NCI-H1105 treated with DMSO at 0.1 percent for 48 hours (cell line): ENCODE data around the gene UBAC2.
"Not testable (repeated sequence)": the region's sequence is repeated elsewhere in the genome, so short reads cannot be mapped to it uniquely, and the experiment has no call there.

Source experiments
- DNase-seq: peaks from one replicate; lab custom pipeline; 2025; lab: John Stamatoyannopoulos, UW

UBAC2 gene

GRCh38 chr13:99393791-99394735 is 193.4 kb downstream of the UBAC2 start:
- DNase-seq: no peak

GRCh38 chr13:99395436-99395835 is 194.8 kb downstream of the UBAC2 start:
- DNase-seq: no peak

DNA sequence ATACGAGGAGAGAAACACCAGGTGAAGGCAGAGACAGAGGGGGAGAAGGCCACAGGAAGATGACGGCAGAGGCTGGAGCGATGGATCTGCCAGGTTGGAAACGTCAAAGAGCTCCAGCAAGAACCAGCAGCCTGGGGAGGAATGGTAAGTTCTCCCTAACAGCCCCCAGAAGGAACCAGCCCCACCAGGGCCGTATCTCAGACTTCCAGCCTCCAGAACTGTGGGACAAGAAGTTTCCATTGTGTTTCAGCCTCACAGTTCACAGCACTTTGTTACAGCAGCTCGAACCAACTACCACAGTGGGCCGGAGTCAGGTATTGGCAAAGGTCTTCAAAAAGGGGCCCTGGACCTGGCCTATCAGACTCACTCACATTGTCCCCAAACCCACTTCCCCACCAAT is 195.8 kb downstream of the UBAC2 start:
- no peak for DNase-seq

DNA sequence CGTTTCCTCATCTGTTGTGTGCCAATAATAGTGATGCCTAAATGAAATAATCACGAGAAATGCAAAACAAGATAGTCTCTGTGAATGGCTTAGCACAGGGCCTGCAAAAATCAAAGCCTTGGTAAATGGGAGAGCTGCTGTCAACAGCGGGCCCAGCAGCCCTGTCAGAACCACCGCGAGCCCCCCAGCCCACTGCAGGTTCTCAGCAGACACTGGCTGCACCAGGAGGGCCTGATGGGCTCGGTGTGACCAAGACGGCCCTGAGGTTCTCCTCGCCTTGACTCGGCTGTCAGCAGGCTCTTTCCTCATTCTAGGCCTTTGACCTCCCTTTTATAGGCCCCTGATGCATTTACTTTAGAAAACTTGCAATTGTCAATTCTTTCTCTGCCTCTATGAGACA is 197.4 kb downstream of the UBAC2 start:
- DNase-seq: no peak

DNA sequence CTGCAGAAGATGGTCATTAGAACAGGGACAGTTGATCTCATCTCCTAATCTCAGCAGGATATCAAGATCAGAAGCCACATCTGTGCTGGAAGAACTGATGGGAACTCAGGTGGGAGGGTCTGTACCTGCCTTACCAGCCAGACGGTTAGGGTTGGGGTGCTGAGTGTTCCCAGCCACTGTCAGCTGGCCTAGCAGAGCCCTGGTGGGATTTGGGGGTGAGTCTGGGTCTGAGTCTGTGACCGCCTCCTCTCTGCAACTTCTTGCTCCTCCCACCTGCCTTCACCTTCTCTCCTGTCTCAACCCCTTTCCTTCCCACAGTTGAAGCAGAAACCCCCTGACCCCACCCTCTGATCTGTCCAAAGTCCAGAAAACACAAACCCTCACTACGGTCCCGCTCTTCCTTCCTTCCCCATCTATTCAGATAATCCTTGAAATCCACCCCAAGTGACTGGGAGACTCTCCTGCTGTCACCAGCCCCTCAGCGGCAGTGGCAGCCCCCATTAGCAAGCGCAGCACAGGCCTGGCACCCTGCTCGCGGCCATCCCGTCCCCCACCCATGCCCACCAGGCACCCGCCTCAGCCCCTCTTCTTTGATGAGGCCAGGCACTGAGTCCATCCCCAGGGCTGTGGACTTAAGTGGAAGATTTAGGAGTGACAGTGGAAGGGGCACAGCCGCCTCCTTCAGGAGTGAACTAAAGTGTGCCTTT is 198.4 kb downstream of the UBAC2 start:
- no peak for DNase-seq

DNA sequence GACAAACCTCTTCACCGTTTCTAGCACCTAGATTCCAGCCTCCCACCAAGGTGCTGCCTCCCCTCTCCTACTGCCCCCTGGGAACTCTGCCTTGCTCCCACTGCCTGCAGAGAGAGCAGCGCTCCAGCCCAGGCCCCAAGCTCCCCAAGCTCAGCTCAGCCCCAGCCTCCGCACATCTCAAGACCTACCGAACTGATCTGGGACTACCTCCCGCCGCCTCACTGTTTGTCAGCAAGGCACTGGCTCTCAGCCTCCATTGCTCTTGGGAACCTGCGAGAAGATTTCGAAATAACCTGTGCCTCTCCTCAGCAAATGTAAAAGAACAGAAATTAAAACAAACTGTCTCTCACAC is 198.9 kb downstream of the UBAC2 start:
- DNase-seq: no peak

DNA sequence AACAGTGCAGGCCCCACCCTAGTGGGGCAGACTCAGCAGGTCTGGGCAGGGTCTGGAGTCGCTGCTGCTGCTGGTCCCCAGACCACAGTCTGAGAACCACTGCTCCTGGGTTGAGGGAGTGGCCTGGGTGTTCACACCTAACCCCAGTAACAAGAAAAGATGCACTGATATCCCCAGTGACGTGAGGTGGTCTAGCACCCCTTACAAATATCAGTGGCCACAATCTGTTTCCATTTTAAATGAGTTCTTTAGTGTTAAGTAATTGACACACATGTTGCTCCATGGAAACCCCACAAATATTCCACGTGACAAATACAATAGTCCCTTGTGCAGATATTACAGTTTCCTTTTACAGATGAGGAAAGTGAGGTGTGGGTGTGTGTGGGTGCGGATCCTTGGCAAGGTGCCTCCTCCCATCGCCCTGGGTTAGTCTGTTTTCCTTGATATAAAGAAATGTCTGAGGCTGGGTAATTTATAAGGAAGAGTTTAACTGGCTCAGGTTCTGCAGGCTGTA is 202.9 kb downstream of the UBAC2 start:
- no peak for DNase-seq

GRCh38 chr13:99404005-99404755 is 203.5 kb downstream of the UBAC2 start:
- DNase-seq: no peak

DNA sequence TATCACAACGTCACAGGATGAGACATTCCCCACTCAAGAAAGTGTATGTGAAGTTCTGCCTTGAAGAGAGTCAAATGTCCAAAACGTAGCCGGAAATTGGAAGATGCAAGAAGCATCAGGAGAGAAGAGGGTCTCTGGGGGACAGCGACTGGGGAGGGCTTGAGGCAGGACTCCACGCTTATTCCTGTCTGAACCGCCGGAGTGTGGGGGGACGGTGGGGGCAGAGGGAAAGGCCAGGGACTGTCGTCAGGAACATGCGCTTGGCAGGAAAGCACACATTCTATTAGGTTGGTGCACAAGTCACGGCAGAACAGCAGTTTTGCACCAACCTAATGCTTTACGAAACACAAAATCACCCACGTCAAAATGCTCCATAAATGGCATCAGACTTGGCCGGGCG is 205.3 kb downstream of the UBAC2 start:
- DNase-seq: no peak

DNA sequence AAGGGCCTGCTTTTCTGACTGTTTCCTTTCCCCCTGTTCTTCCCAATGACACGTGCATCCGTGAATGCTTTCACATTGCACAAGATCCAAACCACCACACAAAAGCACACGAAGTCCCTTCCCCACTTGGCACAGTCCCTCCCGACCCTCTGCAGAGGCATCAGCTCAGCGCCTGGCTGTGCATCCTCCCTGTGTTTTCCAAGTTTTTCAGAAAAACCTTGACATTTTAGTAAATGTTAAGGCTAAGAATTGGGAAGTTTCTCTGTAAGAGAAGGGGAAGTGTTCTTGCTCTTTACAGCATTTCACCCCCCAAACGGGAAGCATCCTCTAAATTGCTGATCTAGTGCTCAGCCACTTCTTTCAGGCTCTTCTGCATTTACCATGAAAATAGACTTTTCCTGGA is 206.1 kb downstream of the UBAC2 start:
- DNase-seq: no peak

GRCh38 chr13:99407906-99408702 is 207.4 kb downstream of the UBAC2 start:
- no peak for DNase-seq

- no peak for DNase-seq
These were observed 208.0 kb downstream of the UBAC2 start for GRCh38 chr13:99408703-99409000.

DNA sequence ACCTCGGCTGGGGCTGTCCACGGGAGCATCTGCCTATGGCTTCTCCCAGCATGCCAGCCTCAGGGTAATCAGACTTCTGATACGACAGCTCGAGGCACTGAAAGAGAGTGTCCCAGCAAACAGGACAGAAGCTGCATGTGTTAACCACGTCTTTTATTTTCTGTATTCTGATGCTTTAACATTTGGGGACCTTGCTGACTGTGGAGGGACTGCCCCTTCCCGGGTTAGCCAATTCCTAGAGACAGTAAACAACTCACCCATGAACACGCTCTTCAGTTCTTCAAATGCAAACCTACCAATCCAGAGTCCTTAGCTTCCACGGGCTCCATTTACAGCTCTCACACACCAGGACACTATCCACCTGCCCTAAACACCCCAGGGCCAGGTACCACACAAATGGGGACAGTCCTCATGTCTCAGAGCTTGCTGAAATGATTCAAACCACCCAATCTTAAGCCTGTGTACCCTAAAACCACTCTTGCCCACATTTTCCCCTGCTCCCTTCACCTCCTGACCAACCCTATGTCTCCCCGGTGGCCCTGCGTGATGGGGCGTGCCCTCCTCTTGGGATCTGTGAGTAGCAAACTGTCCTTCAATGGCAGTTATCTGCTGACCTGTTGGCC is 208.9 kb downstream of the UBAC2 start:
- not testable (repeated sequence) for DNase-seq

- DNase-seq: not testable (repeated sequence)
These were observed 210.2 kb downstream of the UBAC2 start for GRCh38 chr13:99410646-99411475.

DNA sequence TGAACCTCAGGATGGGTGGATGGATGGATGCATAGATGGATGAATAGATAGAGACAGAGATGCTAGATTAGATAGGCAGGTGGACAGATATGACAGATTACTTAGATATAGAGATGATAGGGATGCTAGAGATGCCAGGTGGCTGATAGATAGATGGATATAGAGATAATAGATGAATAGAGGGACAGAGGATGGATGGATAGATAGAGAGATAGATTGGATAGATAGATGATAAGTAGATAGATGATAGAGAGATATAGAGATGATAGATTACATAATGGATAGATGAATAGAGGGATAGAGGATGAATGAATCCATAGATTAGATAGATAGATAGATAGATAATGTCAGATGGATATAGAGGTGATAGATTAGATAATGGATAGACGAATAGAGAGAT is 212.2 kb downstream of the UBAC2 start:
- no peak for DNase-seq

- no peak for DNase-seq
These were observed 213.7 kb downstream of the UBAC2 start for GRCh38 chr13:99414048-99414995.

GRCh38 chr13:99415014-99415650 is 214.5 kb downstream of the UBAC2 start:
- no peak for DNase-seq

DNA sequence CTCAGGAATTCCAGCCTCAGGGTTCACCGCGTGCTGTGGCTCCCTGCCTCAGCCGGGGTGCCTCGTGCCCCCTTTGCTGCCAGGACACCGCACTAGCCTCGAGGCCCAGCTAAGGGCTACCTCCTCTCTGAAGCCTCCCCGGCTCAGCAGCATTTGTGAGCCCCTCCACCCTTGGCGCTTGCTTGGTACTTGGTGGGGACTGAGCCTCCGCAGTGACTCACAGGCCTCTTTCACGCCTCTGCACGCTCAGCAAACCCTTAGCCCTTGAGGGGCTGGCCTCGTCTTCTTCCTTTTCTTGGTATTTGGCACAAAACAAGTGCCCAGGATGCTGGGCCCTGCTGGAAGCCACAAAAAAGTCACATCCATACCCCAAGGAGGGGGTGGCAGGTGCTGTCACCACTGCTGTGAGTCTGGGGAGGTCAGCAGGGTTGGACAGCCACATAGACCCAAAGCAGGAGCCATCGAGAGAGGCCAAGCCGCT is 215.2 kb downstream of the UBAC2 start:
- no peak for DNase-seq
